ENCODE data around the gene CYP2W1.

GRCh38 chr7:1007901-1008300, 24.9 kb downstream of the CYP2W1 start:
- TF ChIP-seq POLR2A (IDR thresholded peaks at IDR 0.05; ENCODE audit: borderline replicate concordance, extremely low read depth, insufficient read depth, insufficient read length) (no peak), POLR2AphosphoS5 (IDR thresholded peaks at IDR 0.05; ENCODE audit: low read depth, low read length) (no peak), EZH2 (IDR thresholded peaks at IDR 0.05) (no peak), RAD21 (IDR thresholded peaks at IDR 0.05; ENCODE audit: low read depth) (no peak), ZNF274 (IDR thresholded peaks at IDR 0.05; ENCODE audit: low read depth, low read length) (no peak), YY1 (IDR thresholded peaks at IDR 0.05; ENCODE audit: extremely low read depth, insufficient replicate concordance, low read depth, low read length) (no peak), ZBTB33 (IDR thresholded peaks at IDR 0.05; ENCODE audit: extremely low read depth, insufficient replicate concordance, low read length) (no peak)
